HG02678 (cell line): ENCODE measurements around the gene SMYD3.

Experiments used
- ATAC-seq: cut with Tn5 transposase; IDR thresholded peaks from one replicate; pipeline ENCODE4 v1.9.1; 2021; ENCODE audit warnings: mild to moderate bottlenecking, moderate library complexity; ENCODE audit not compliant: unreplicated experiment

The SMYD3 gene

DNA sequence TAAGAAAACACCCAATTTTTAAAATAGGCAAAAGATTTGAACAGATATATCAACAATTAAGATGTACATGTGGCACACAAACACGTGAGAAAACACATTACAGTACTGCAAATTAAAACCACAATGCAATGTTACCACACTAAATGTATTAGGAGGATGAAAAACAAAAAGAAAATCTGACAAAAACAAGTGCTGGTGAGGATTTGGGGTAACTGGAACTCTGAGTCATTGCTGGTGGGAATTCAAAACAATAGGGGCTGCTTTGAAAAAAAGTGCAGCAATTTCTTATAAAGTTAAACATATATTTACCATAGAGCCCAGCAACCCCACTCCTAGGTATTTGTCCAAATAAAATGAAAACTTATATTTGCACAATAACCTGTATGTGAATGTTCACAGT, 614.1 kb downstream of the SMYD3 start:
- ATAC-seq: no peak

DNA sequence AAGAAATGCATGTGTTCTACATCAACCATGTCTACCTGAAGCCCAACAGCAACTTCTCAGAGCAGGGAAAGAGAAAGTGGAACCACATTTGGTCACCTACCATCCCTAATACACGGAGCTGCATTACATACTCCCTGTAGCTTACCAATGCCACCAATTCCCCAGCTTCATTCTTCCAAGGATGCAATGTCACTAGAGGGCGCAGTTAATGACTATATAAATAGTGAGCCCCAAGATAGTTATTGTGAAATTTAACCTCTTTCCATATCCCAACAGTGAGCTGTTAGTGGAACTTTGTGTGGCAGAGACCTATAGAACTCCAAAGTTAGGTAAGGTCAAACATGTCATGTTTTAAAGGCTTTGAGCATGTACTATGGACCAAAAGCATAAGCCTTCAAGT, 618.3 kb downstream of the SMYD3 start:
- no peak for ATAC-seq

DNA sequence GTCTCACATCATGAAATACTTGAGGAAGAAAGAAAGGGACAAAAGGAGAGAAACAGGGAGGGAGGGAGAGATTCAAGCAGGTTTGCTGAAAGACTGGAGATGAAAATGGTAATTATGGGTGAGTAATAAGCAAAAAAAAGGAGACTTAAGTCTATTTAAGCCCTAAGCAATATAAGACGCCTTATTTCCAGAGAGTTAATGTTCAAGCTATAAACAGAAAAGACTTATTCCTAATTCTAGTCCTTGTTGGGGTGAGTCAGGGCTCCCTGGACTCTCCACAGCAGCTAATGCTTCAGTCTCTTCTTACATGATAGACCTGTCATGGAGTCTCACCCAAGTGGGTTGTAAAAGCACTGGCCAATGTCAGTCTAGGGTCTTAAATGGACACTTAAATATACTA, 619.2 kb downstream of the SMYD3 start:
- ATAC-seq: no peak

DNA sequence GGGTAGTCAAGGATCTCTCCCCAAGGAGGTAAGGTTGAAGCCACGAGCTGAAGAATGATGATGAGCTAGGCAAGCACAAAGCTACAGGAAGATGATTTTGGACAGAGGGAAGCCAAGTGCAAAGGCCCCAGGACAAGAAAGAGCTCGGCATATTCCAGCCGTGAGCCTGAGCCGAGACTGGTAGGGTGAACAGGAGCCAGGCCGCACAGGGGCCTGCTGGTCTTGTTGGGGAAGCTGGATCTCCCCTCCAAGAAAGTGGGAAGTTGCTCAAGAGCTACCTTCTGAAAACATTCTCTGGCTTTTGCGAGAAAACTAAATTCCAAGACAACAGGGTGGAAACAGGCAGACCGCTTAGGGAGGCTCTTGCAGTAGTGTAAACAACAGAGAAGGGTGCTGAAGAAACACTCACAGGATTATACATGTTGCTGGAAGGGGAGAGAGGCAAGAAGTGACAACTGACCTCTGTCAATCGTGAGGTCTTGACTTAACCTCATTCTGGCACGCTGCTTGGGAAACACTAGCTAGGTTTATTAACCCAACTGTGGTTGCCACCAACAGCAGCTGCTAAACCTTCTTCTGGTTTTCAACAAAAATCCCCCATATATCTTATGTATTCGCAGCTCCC, 625.2 kb downstream of the SMYD3 start:
- no peak for ATAC-seq

DNA sequence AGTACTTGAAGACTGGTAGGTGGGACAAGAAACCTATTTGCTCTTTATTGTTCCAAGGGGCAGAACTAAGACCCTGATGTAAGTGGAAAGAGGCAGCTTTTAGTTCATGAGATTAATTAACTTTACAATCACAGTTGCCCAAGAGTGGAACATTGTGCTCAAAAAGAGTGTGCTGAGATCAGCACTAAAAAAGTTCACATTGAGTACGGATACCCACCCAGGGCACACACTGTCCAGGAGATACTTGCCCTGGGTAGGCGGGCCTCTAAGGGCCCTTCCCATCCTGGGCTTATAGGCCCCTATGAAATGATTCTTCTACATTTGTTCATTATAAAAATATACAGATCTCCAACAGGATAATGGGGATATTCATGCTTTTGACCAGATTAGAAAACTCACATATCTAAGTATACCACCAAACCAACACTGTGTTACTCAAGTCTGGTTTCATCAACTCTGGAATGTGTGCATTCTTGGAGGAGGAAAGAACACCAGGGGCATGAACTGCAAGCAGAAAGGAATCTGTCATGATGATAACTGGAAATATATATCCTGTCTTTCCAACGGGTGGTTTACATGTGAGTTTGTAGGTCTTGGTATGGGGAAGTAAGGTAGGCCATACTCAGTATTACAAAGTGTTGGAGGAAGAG, 626.2 kb downstream of the SMYD3 start:
- no peak for ATAC-seq

DNA sequence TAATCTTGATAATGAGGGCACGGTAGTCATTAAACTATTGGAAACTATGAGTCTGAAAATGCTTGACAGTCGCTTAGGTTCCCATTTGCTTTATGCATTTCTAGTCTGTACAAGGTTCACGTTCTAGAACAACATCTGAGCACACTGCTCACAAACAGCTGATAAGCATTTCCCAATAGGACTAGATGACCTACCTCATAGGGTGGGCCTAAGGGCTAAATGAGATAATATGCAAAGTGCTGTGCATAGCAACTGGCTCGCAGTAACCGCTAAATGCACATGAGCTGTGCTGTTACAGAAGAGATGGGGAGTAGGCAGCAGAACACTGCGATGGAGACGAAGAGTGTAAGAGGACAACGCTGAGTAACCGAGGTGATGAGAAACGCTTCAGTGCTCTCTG, 628.0 kb downstream of the SMYD3 start:
- no peak for ATAC-seq

DNA sequence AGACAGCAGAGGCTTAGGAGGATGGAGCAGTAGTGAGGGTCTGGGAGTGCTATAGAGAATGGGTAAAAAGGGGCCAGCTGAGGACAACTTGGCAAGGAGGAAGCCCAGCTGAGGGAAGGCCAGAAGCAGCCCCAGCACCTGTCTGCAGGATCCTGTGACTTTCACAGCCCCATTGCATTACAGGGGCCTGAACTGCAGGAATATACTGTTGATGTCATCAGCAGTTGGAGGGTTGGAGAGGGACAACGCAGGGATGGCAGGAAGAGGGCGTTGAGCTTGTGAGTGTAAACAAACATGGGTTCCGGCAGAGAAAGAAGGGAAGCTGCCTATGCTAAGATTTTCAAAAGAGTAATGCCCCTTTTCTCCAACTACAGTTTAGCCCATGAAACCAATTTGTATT, 628.5 kb downstream of the SMYD3 start:
- no peak for ATAC-seq

DNA sequence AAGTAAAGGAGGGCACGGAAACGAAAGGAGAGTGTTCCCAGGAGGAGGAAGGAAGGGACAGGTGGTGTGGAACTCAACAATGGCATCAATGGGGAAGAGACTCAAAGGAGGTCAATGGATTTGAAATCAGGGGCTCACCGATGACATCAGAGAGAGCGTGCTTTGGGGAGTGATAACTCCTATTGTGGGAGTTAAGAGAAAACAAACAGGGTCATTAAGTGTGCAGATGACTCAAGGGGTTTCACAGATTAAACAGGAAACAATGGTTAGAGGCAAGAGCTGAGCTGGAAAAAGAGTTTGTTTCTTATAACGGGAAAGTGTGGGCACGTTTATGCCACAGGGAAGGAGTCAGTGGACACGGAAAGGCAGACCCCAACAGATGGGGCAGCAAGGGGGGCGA, 629.1 kb downstream of the SMYD3 start:
- no peak for ATAC-seq

DNA sequence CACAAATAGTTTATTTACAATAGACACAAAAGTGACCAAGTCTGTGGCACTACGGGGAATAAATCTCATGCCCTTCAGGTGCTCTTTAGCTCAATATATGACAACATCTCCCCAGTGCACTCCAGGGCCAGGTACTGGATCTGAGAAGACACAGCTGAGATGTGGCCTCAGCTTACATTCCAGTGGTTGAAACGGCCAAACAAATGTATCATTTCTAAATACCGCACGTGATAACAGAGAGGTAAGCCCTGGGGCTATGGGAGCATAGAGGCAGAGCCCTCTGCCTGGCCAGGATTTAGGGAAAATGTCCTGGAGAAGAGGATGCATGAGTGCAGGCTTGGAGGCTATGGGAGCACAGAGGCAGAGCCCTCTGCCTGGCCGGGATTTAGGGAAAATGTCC, 630.5 kb downstream of the SMYD3 start:
- ATAC-seq: no peak

DNA sequence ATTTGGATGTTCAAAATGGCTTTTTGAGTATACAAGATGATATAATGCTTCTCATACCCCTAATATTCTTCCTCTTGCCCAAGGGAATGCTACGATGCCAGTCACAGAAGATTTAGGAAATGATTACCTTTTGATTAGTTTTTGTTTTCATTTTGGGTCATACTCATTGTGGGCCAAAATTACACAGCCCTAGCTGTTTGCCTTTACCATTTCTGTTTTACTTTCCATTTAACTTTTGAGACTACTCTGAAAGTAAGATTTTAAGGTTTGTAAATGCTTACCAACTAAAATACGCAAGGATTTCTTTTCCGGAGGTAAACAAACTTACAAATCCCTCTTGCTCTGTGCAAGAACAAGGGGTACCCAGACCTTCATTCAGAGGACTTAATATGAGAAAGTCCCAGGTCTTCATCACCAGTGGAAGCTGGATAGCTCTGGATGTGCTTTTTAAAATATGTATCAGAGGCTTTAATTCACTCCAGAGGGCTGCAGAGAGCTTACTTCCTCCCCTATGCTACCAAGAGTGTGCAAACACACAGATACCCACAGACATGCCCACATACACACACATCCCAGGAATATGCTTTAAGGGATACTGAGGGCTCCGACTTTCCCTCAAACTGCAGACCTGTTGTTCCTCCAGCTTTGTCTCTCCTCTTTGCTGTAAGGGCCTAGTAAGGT, 631.4 kb downstream of the SMYD3 start:
- peak; percentile 42 for ATAC-seq

DNA sequence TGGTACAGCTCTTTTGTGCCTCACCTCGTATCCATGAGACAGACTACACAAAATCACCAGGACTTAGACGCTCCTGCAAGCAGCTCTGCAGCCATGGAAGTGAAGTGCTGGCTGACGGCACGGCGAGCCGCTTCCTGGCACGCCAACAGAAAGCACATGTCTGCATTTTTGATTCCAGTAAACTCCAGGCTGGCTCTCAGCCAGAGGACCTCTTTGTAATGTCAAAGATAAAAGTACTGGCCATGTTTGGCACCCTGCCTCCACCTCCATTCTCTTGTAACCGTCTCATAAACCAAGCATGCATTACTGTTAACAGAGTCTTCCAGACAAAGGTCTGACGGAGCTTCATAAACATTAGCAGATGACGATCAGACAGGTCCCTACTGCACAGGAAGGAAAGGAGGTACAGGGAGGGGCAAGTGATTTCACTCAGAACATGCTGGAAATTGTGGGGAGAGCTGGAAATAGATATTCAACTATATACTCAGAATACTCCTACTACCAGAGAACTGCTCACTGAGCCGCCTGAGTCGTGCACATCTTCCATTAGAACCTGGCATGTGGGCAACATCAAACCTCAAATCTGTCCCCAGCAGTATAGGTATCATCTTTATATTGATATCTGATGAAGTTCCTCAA, 632.0 kb downstream of the SMYD3 start:
- ATAC-seq: no peak

DNA sequence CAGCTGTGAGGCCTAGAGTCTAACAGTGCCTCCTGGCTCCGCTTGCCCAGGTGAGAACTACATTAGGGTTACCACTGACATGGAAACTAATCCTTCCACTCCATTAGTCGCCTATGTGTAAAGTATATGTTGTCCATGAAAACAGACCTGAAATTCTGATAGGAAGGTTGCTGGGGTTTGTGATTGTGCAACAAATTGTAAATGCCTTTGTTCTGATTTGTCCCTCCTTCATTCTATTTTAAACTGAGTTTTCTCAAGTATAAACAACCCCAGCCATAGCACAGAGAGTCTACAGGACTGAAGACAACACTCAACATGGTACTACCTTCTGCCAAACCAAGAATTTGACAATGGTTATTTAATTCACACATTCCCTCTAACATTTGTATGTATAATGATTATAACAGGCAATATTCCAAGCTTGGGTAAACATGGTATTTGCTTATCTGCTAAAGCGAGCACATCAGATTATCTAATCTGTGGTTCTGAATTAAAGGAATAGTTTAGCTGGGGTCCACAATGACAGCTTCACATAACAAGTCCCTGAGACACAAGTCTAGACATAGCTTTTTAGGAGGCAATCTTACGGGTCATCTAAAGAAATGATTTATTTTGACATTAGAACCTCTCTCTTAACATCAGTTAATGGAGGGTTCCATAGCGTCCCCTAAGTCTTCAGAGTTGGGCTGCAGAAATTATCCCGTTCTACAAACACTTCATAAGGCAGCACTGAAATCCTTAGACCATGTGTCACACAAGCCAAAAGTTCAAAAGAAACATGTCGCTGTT, 633.0 kb downstream of the SMYD3 start:
- no peak for ATAC-seq

DNA sequence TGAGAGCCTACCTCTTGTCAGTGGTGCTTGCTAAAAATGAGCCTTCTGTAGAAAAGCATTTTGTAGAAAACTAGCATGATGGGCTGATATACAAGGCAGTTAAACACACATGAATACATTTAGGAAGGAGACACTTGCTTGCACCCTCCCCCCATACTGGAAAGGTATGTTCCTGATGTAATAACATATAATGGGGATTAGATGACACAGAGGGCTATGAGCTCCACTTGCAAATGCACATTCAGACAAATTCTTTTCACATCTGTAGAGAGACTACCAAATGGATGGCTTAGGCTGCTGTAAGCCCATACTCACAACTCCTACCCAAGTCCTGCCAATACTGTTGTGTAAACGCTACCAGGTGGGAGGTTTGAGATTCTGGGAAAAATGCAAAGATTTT, 634.0 kb downstream of the SMYD3 start:
- ATAC-seq: no peak

DNA sequence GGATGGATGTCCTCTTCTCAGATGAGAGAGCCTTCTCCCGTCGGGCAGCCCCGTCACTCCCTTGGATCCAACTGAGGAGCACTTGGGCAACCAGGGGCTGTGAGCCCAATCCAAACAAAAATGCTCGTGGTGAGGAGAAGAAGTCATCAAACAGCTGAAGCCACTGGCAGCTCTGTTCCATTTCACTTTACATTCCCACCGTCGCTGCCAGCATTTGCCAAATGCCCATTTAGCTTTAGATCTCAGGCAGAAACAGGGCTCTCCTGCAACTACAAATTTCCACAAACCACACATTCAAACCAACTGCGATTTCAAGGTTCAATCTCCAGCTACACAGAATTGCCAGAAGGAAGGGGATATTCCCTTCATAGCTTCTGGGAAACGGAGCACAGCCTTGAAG, 634.6 kb downstream of the SMYD3 start:
- no peak for ATAC-seq

DNA sequence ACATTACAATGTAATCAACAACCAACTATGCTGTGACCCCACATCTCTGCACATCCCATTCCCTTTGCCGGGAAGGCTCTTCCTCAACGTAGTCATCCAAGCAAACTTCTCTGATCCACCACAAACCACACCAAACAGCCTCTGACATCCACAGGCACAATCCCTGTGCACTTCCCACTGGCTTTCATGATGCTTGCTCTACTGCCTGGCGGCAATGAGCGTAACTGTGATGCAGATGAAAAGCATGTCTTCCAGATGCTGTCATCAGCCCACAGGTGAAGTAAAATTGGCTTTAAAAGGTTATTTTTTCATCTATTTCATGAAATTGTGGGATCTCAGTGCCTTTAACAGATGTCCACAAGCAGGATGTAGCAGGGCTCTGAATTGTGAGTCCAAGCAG, 635.2 kb downstream of the SMYD3 start:
- ATAC-seq: no peak

DNA sequence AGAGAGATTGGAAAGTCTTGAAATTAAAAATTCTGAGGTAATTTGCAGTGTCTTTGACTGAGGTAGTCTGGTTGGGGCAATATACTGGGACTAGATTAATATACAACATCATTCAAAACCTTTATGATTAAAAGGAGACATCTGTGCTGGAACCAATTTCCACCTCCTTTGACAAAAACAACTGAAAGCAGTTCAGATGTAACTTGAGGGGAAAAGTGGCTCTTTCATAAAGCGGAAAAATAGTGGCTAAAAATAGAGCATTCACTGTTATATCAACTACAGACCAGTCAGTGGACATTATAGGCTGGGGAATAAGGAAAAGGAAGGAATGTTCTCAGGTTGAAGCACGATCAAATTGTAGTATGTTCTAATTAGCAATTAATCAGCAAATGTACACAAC, 635.9 kb downstream of the SMYD3 start:
- ATAC-seq: no peak

DNA sequence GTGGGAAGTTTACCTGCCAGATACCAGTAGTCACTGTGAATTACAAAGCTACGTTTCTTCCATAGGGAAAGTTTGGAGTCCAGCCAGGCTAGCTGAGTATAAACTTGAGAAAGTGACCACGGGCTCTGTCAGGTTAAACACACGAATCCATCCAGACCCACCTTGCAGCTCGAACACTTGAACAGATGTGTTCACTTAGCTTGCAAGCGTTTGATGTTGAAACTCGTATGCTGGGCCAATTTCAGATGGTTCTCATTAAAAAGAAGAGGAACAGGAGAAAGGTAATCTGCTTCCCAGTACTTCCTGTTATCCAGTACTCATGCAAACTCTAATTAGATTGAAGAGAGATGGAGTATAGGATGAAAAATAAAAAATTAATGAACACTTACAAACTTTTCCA, 636.4 kb downstream of the SMYD3 start:
- no peak for ATAC-seq

DNA sequence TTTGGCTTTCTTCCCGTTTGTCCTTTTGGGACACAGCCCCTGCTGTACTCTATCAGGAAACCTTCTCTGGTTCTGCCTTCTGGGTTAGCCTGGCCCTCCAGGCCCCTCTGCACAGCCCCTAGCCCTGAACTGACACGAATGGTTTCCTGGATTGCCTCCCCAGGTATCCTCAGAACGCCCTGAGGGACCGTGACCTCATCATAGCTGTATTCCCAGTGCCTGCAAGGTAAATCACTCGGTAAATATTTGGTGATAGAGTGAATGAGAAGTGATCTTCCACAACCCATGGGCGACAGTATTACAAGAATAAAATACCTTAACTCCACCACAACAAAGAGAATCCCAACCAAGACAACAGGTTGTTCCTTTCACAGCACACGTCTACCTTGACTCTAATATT, 637.2 kb downstream of the SMYD3 start:
- no peak for ATAC-seq

DNA sequence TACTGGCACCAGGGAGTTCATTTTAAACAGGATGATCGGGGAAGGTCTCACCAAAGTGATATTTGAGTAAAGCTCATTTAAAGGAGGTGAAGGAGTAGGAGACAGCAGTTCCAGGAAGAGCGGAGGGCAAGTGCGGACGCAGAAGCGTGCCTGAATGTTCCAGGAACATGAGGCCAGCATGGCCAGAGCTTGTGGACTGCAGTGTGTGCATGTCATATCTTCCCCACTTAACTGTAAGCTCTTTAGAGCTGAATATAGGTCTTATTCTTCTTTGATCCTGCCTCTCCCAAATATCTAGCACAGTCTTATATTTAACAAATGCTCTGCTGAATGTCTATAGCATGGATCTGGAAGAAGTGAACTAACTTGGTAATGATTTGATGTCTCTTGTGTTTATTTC, 639.3 kb downstream of the SMYD3 start:
- no peak for ATAC-seq

DNA sequence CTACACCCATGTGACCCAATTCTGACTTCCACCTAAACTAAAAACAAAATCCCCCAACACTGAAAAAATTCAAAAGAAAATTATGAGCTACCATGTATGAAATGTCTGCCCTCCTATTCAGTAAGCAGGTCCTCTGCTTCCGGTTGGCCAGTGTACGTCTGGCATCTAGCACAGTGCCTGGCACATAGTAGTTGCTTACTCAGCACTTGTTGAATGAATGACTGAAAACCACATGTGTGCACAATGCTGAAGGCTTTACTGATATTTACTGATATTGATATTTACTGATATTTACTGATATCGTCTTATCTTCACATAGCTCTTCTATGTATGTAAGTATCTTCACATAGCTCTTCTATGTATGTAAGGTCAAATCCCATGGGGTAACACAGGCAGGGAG, 642.2 kb downstream of the SMYD3 start:
- ATAC-seq: no peak

DNA sequence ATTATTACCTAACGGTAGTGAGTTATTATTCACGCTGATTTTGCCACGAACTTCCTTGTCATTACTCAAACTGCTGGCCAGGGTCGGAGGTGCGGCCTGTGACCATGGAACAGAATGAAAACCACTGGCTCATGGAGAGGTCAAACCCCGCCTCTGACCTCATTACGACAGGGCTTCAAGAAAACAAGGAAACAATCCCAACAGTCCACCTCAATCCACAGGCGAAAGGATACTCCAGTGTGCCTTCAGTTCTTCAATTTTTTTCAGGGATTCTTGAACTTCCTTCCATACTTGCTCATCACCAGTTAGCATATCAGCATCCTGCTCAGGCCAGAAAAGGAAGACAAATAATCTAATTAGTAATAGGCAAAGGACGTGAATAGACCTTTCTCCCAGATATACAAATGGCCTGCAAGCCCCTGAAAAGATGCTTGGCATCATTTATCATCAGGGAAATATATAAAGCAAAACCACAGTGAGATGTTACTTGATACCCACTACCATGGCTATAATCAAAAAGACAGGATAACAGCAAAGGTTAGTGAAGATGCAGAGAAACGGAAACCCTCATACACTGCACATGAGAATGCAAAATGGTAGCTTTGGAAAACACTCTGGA, 643.4 kb downstream of the SMYD3 start:
- no peak for ATAC-seq
